SK-N-SH treated with all-trans-retinoic acid at 6 μM for 48 hours (cell line): ENCODE data around the gene PICK1.

Experiments used
- ATAC-seq: fragments of 200-7000 bp; cut with Tn5 transposase; 3 replicates; pipeline ENCODE4 v1.9.1; 2020; ENCODE audit warnings: mild to moderate bottlenecking, moderate library complexity
- ARNTL ChIP-seq: fragments of 450-650 bp; formaldehyde crosslinking; IDR thresholded peaks from 2 replicates; pipeline ENCODE4 v1.5.0; 2020; ENCODE audit warnings: low read depth, mild to moderate bottlenecking, moderate library complexity, borderline replicate concordance
- BACH2 ChIP-seq: fragments of 250-450 bp; sonication (Bioruptor Pico); IDR thresholded peaks from 2 replicates; pipeline ENCODE4 v1.9.0; 2021; ENCODE audit warnings: mild to moderate bottlenecking, borderline replicate concordance
- CREB5 ChIP-seq: fragments of 250-450 bp; sonication (Bioruptor Pico); IDR thresholded peaks from 2 replicates; pipeline ENCODE4 v1.5.1; 2020; ENCODE audit warnings: low read depth, mild to moderate bottlenecking, moderate library complexity
- CSDC2 ChIP-seq: fragments of 250-450 bp; sonication (Bioruptor Pico); IDR thresholded peaks from 2 replicates; pipeline ENCODE4 v1.5.0; 2020; ENCODE audit warnings: mild to moderate bottlenecking, moderate library complexity
- ESRRG ChIP-seq: fragments of 250-450 bp; sonication (Bioruptor Pico); IDR thresholded peaks from 2 replicates; pipeline ENCODE4 v1.6.1; 2021; ENCODE audit warnings: mild to moderate bottlenecking
- GLIS3 ChIP-seq: fragments of 250-450 bp; sonication (Bioruptor Pico); IDR thresholded peaks from 2 replicates; pipeline ENCODE4 v1.5.0; 2020; ENCODE audit warnings: mild to moderate bottlenecking, moderate library complexity
- ISL1 ChIP-seq: fragments of 250-450 bp; sonication (Bioruptor Pico); IDR thresholded peaks from 2 replicates; pipeline ENCODE4 v2.1.2; 2022; ENCODE audit warnings: mild to moderate bottlenecking, moderate library complexity
- PATZ1 ChIP-seq: fragments of 250-450 bp; sonication (Bioruptor Pico); IDR thresholded peaks from 2 replicates; pipeline ENCODE4 v1.8.0; 2020; ENCODE audit warnings: mild to moderate bottlenecking, moderate library complexity, borderline replicate concordance
- POU6F1 ChIP-seq: fragments of 250-450 bp; sonication (Bioruptor Pico); IDR thresholded peaks from 2 replicates; pipeline ENCODE4 v1.8.0; 2021; ENCODE audit warnings: low read depth, mild to moderate bottlenecking, moderate library complexity, borderline replicate concordance
- PPARA ChIP-seq: fragments of 250-450 bp; sonication (Bioruptor Pico); IDR thresholded peaks from 2 replicates; pipeline ENCODE4 v1.5.0; 2020; ENCODE audit warnings: mild to moderate bottlenecking, borderline replicate concordance
- SNAI2 ChIP-seq: fragments of 250-450 bp; sonication (Bioruptor Pico); IDR thresholded peaks from 2 replicates; pipeline ENCODE4 v1.5.0; 2020; ENCODE audit warnings: mild to moderate bottlenecking, moderate library complexity
- TCF4 ChIP-seq: fragments of 250-450 bp; sonication (Bioruptor Pico); IDR thresholded peaks from 2 replicates; pipeline ENCODE4 v1.8.0; 2021; ENCODE audit warnings: mild to moderate bottlenecking, moderate library complexity, borderline replicate concordance
- ZC3H10 ChIP-seq: fragments of 250-450 bp; sonication (Bioruptor Pico); IDR thresholded peaks from 2 replicates; pipeline ENCODE4 v1.5.1; 2021; ENCODE audit warnings: mild to moderate bottlenecking, moderate library complexity
- ZFP3 ChIP-seq: fragments of 250-450 bp; sonication (Bioruptor Pico); IDR thresholded peaks from 2 replicates; pipeline ENCODE4 v1.5.0; 2020; ENCODE audit warnings: mild to moderate bottlenecking, moderate library complexity
- ZFP30 ChIP-seq: fragments of 450-650 bp; formaldehyde crosslinking; IDR thresholded peaks from 2 replicates; pipeline ENCODE4 v1.5.0; 2022; ENCODE audit warnings: mild to moderate bottlenecking, moderate library complexity
- ZNF565 ChIP-seq: fragments of 450-650 bp; formaldehyde crosslinking; conservative IDR thresholded peaks from 2 replicates; pipeline ENCODE4 v1.5.0; 2020; ENCODE audit warnings: low read depth, mild to moderate bottlenecking, moderate library complexity
- ZNF70 ChIP-seq: fragments of 450-650 bp; formaldehyde crosslinking; IDR thresholded peaks from 2 replicates; pipeline ENCODE4 v1.5.0; 2020; ENCODE audit warnings: mild to moderate bottlenecking, moderate library complexity
- ZNF8 ChIP-seq: fragments of 450-650 bp; formaldehyde crosslinking; IDR thresholded peaks from 2 replicates; pipeline ENCODE4 v1.5.0; 2020; ENCODE audit warnings: mild to moderate bottlenecking, moderate library complexity

The PICK1 gene

GRCh38 chr22:38087855-38088254 is 30.7 kb downstream of the PICK1 start (continued):
- TF ChIP-seq PATZ1 (CRISPR knock-in tag): no peak
- no peak for TF ChIP-seq SNAI2 (CRISPR knock-in tag)
- no peak for TF ChIP-seq PPARA
- no peak for TF ChIP-seq ZC3H10 (CRISPR knock-in tag)
- TF ChIP-seq CSDC2: no peak
- TF ChIP-seq BACH2 (CRISPR knock-in tag): no peak
- TF ChIP-seq ZNF8: no peak
- TF ChIP-seq GLIS3 (CRISPR knock-in tag): no peak

GRCh38 chr22:38088629-38089473 is 31.6 kb downstream of the PICK1 start:
- no peak for ATAC-seq
- TF ChIP-seq ESRRG (no peak), TCF4 (CRISPR knock-in tag) (no peak), CREB5 (CRISPR knock-in tag) (no peak), ZNF565 (CRISPR knock-in tag) (no peak)

GRCh38 chr22:38089474-38089851 is 32.3 kb downstream of the PICK1 start:
- TF ChIP-seq GLIS3 (CRISPR knock-in tag) (no peak), POU6F1 (CRISPR knock-in tag) (no peak), ZNF70 (CRISPR knock-in tag) (no peak), ZFP3 (no peak), ESRRG (no peak)
- no peak for ATAC-seq

- TF ChIP-seq GLIS3 (CRISPR knock-in tag) (no peak), PPARA (no peak), ZNF8 (no peak), ZFP30 (CRISPR knock-in tag) (no peak), ARNTL (CRISPR knock-in tag) (no peak), CREB5 (CRISPR knock-in tag) (no peak), TCF4 (CRISPR knock-in tag) (no peak), ISL1 (CRISPR knock-in tag) (no peak), POU6F1 (CRISPR knock-in tag) (no peak), CSDC2 (no peak), PATZ1 (CRISPR knock-in tag) (no peak)
- no peak for ATAC-seq
These were observed 39.9 kb downstream of the PICK1 start for GRCh38 chr22:38097058-38097457.
